HL-60 (cell line): ENCODE measurements around the gene TPBGL.

Experiments
- GABPA ChIP-seq: IDR thresholded peaks from 2 replicates; pipeline ENCODE4 v1.6.1; 2012; ENCODE audit warnings: low read depth
- POLR2AphosphoS5 ChIP-seq: IDR thresholded peaks from 2 replicates; pipeline ENCODE4 v1.6.1; 2012; ENCODE audit warnings: low read depth
- SPI1 ChIP-seq: IDR thresholded peaks from 2 replicates; pipeline ENCODE4 v1.6.1; 2012; ENCODE audit warnings: low read depth, mild to moderate bottlenecking, borderline replicate concordance
- TF ChIP-seq, protein P1 (sequence below): IDR thresholded peaks from one replicate; pipeline ENCODE4 v1.5.1; 2011; ENCODE audit warnings: low read length, control low read depth, inconsistent platforms; ENCODE audit not compliant: insufficient read depth
- TF ChIP-seq, protein P2 (sequence below): IDR thresholded peaks from 2 replicates; pipeline ENCODE4 v1.6.1; 2012; ENCODE audit warnings: low read depth; ENCODE audit not compliant: insufficient replicate concordance

DNA sequence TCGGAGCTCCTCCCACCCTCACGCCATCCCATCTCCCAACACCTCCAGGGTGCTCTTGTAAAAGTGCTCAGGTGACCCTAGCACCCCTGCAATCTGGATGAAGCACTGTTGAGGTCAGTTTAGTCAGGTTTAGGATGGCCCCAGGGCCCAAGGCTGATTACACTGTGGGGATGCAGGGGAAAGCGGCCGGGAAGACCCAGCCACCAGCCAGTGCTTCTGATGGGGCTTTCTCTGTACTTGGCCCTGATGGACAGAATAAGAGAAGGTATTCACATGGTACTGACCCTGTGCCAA lies 28.7 kb downstream of the TPBGL start:
- TF ChIP-seq, protein P1, sequence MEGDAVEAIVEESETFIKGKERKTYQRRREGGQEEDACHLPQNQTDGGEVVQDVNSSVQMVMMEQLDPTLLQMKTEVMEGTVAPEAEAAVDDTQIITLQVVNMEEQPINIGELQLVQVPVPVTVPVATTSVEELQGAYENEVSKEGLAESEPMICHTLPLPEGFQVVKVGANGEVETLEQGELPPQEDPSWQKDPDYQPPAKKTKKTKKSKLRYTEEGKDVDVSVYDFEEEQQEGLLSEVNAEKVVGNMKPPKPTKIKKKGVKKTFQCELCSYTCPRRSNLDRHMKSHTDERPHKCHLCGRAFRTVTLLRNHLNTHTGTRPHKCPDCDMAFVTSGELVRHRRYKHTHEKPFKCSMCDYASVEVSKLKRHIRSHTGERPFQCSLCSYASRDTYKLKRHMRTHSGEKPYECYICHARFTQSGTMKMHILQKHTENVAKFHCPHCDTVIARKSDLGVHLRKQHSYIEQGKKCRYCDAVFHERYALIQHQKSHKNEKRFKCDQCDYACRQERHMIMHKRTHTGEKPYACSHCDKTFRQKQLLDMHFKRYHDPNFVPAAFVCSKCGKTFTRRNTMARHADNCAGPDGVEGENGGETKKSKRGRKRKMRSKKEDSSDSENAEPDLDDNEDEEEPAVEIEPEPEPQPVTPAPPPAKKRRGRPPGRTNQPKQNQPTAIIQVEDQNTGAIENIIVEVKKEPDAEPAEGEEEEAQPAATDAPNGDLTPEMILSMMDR: no peak
- TF ChIP-seq SPI1 (no peak), POLR2AphosphoS5 (no peak), GABPA (no peak)
- TF ChIP-seq, protein P2, sequence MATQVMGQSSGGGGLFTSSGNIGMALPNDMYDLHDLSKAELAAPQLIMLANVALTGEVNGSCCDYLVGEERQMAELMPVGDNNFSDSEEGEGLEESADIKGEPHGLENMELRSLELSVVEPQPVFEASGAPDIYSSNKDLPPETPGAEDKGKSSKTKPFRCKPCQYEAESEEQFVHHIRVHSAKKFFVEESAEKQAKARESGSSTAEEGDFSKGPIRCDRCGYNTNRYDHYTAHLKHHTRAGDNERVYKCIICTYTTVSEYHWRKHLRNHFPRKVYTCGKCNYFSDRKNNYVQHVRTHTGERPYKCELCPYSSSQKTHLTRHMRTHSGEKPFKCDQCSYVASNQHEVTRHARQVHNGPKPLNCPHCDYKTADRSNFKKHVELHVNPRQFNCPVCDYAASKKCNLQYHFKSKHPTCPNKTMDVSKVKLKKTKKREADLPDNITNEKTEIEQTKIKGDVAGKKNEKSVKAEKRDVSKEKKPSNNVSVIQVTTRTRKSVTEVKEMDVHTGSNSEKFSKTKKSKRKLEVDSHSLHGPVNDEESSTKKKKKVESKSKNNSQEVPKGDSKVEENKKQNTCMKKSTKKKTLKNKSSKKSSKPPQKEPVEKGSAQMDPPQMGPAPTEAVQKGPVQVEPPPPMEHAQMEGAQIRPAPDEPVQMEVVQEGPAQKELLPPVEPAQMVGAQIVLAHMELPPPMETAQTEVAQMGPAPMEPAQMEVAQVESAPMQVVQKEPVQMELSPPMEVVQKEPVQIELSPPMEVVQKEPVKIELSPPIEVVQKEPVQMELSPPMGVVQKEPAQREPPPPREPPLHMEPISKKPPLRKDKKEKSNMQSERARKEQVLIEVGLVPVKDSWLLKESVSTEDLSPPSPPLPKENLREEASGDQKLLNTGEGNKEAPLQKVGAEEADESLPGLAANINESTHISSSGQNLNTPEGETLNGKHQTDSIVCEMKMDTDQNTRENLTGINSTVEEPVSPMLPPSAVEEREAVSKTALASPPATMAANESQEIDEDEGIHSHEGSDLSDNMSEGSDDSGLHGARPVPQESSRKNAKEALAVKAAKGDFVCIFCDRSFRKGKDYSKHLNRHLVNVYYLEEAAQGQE: no peak
